ENCODE measurements around the gene SELENON.

SELENON gene

GRCh38 chr1:25799935-25800702 is at the start of gene SELENON:
SELENON (plus strand) TSS chr1:25800193; CDS start chr1:25800231, 38 bp downstream.
- DNase-seq: peak in 1 of 2 experiments; percentile 27

GRCh38 chr1:25750923-25751605 is 48.9 kb upstream of the SELENON start:
- no peak for DNase-seq

GRCh38 chr1:25754470-25755181 is 45.4 kb upstream of the SELENON start:
- peak in 1 of 2 experiments; percentile 25 for DNase-seq

GRCh38 chr1:25755475-25756125 is 44.4 kb upstream of the SELENON start:
- DNase-seq: no peak

GRCh38 chr1:25756215-25756614 is 43.8 kb upstream of the SELENON start:
- DNase-seq: no peak

GRCh38 chr1:25757151-25757845 is 42.7 kb upstream of the SELENON start:
- peak; percentile 51 to 75 for DNase-seq

GRCh38 chr1:25757846-25758185 is 42.2 kb upstream of the SELENON start:
- DNase-seq: no peak

GRCh38 chr1:25758466-25759070 is 41.4 kb upstream of the SELENON start:
- no peak for DNase-seq

- no peak for DNase-seq
Measured at GRCh38 chr1:25760122-25760719, 39.8 kb upstream of the SELENON start.

- DNase-seq: peak; percentile 47 to 80
Measured at GRCh38 chr1:25760871-25761270, 39.1 kb upstream of the SELENON start.

- DNase-seq: no peak
Measured at GRCh38 chr1:25763493-25763892, 36.5 kb upstream of the SELENON start.

- no peak for DNase-seq
Measured at GRCh38 chr1:25765136-25765922, 34.7 kb upstream of the SELENON start.

GRCh38 chr1:25765923-25766589 is 33.9 kb upstream of the SELENON start:
- no peak for DNase-seq

- DNase-seq: no peak
Measured at GRCh38 chr1:25766721-25767436, 33.1 kb upstream of the SELENON start.

GRCh38 chr1:25767437-25767770 is 32.6 kb upstream of the SELENON start:
- no peak for DNase-seq

GRCh38 chr1:25768999-25769398 is 31.0 kb upstream of the SELENON start:
- DNase-seq: no peak

- DNase-seq: no peak
Measured at GRCh38 chr1:25769625-25770383, 30.2 kb upstream of the SELENON start.

GRCh38 chr1:25770541-25771220 is 29.3 kb upstream of the SELENON start:
- DNase-seq: no peak
